K562 (cell line): ENCODE results near the gene NUDT22. TPM values are rescaled to one million over a fixed set of nuclear protein-coding genes. Genes with fewer than 3 reads are reported as not detected.

Source experiments
- LEF1 ChIP-seq: fragments of 450-650 bp; IDR thresholded peaks from 2 replicates; pipeline ENCODE4 v1.6.1; 2016; ENCODE audit warnings: mild to moderate bottlenecking
- MXI1 ChIP-seq: IDR thresholded peaks from 2 replicates; pipeline ENCODE4 v1.6.1; 2011; ENCODE audit warnings: low read depth, mild to moderate bottlenecking, improper control_type of control experiment, low read length
- NCOR1 ChIP-seq: fragments of 450-650 bp; IDR thresholded peaks from 2 replicates; pipeline ENCODE4 v1.6.1; 2016; ENCODE audit warnings: mild to moderate bottlenecking, moderate library complexity
- NFIX ChIP-seq: fragments of 250-450 bp; sonication (Bioruptor Pico); IDR thresholded peaks from 2 replicates; pipeline ENCODE4 v1.4.0; 2020; ENCODE audit warnings: low read depth, mild to moderate bottlenecking, moderate library complexity
- PML ChIP-seq: IDR thresholded peaks from 2 replicates; pipeline ENCODE4 v1.6.1; 2012; ENCODE audit warnings: low read length, inconsistent platforms
- POLR2G ChIP-seq: fragments of 200-400 bp; formaldehyde crosslinking; IDR thresholded peaks from 2 replicates; pipeline ENCODE4 v1.6.1; 2017; ENCODE audit warnings: low read depth, mild to moderate bottlenecking, antibody characterized with exemption, low read length, moderate library complexity
- TFAM ChIP-seq: fragments of 250-450 bp; sonication (Bioruptor Pico); conservative IDR thresholded peaks from 2 replicates; pipeline ENCODE4 v1.5.0; 2021; ENCODE audit warnings: mild to moderate bottlenecking, moderate library complexity
- ZSCAN29 ChIP-seq: fragments of 450-650 bp; IDR thresholded peaks from 2 replicates; pipeline ENCODE4 v1.6.1; 2017
- polyA plus RNA-seq, 8 experiments: library from polyadenylated mRNA; depleted of rRNA in 4 of 8; stranded (reverse) in 5 of 8; unstranded in 3 of 8; fragments of >200 nt; fragmentation: Nextera tagmentation in 2 of 8; fragmentation: Illumina TruSeq in 1 of 8; extraction: Ambion mirVana in 2 of 8; extraction: Trizol in 1 of 8; gene quantifications; 2 replicates each; pipeline versions ENCODE4 v1.2.1 to v1.2.3, GENCODE V29; 2011 to 2014; ENCODE audit warnings: inconsistent platforms in 1 of 8, missing spikeins in 1 of 8
- total RNA-seq, 7 experiments: library from RNA; depleted of rRNA in 6 of 7; stranded (reverse); fragments of >200 nt in 6 of 7; fragmentation: Illumina TruSeq in 2 of 7; extraction: Trizol in 2 of 7; gene quantifications; 2 replicates each; pipeline versions ENCODE4 v1.2.1 to v1.2.3, GENCODE V29; 2011 to 2021; ENCODE audit warnings: low replicate concordance in 1 of 7
- TF ChIP-seq, protein P1 (sequence below): fragments of 250-450 bp; sonication (Bioruptor Pico); IDR thresholded peaks from 2 replicates; pipeline ENCODE4 v1.9.0; 2021; ENCODE audit warnings: mild to moderate bottlenecking, inconsistent platforms
- TF ChIP-seq, protein P2 (sequence below): sonication (generic); formaldehyde crosslinking; IDR thresholded peaks from 2 replicates; pipeline ENCODE4 v1.8.0; 2023; ENCODE audit warnings: mild to moderate bottlenecking, missing genetic modification reagents

Gene NUDT22
- total and polyA plus RNA-seq, 9 of the 15 experiments (the other 6 are each of a cell fraction or from before 2014, with no cell fraction given), result 6.3 to 92.6 (median 37.4) TPM

DNA sequence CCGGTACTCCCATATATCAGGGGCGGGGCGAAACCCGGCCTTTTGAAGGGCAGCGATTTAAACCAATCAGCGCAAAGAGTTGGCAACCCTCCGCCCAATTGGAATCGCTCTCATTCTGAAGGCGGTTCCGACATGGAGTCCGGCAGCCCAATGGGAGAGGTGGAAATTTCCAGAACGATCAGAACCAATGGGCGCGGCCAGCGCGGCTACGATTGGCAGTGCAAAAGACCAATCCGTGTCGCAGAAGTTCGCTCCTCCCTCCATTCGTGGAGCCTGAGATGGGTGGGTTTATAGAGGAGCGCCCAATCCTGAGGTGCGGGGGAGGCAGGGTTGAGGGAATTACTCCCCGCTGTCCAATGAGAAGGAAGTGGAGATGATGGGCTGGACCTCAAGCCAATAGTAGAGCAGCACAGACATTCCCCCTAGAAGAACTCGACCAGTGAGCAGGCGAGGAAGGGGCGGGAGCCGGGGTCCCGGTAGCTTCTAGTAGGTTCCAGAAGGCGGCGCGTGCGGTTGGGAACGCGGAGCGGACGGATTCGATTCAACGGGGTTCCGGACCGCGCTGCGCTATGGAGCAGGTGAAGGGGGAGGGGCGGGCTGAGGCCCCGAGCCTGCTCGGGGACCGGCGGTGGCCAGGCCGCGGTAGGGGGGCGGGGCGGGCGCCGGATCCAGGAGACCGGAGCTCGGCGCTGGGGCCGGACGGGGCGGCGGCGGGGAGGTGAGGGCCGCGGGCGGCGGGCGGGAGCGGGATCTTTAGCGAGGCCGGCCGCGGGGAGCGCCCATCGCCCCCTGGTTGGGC lies 40.2 kb upstream of the NUDT22 start, which contains the start of gene STIP1 (continued):
- TF ChIP-seq LEF1, result peak; percentile 88
- no peak; the same call in 1 of the 2 replicates for TF ChIP-seq MXI1
- no peak for TF ChIP-seq NFIX (CRISPR knock-in tag)
- TF ChIP-seq PML, result no peak
- no peak for TF ChIP-seq NCOR1
- no peak for TF ChIP-seq TFAM (CRISPR knock-in tag)
- TF ChIP-seq, protein P1, sequence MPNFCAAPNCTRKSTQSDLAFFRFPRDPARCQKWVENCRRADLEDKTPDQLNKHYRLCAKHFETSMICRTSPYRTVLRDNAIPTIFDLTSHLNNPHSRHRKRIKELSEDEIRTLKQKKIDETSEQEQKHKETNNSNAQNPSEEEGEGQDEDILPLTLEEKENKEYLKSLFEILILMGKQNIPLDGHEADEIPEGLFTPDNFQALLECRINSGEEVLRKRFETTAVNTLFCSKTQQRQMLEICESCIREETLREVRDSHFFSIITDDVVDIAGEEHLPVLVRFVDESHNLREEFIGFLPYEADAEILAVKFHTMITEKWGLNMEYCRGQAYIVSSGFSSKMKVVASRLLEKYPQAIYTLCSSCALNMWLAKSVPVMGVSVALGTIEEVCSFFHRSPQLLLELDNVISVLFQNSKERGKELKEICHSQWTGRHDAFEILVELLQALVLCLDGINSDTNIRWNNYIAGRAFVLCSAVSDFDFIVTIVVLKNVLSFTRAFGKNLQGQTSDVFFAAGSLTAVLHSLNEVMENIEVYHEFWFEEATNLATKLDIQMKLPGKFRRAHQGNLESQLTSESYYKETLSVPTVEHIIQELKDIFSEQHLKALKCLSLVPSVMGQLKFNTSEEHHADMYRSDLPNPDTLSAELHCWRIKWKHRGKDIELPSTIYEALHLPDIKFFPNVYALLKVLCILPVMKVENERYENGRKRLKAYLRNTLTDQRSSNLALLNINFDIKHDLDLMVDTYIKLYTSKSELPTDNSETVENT (CRISPR knock-in tag), result peak; percentile 88
- TF ChIP-seq ZSCAN29, result peak; percentile 66; the same call in 1 of the 2 replicates
- TF ChIP-seq, protein P2, sequence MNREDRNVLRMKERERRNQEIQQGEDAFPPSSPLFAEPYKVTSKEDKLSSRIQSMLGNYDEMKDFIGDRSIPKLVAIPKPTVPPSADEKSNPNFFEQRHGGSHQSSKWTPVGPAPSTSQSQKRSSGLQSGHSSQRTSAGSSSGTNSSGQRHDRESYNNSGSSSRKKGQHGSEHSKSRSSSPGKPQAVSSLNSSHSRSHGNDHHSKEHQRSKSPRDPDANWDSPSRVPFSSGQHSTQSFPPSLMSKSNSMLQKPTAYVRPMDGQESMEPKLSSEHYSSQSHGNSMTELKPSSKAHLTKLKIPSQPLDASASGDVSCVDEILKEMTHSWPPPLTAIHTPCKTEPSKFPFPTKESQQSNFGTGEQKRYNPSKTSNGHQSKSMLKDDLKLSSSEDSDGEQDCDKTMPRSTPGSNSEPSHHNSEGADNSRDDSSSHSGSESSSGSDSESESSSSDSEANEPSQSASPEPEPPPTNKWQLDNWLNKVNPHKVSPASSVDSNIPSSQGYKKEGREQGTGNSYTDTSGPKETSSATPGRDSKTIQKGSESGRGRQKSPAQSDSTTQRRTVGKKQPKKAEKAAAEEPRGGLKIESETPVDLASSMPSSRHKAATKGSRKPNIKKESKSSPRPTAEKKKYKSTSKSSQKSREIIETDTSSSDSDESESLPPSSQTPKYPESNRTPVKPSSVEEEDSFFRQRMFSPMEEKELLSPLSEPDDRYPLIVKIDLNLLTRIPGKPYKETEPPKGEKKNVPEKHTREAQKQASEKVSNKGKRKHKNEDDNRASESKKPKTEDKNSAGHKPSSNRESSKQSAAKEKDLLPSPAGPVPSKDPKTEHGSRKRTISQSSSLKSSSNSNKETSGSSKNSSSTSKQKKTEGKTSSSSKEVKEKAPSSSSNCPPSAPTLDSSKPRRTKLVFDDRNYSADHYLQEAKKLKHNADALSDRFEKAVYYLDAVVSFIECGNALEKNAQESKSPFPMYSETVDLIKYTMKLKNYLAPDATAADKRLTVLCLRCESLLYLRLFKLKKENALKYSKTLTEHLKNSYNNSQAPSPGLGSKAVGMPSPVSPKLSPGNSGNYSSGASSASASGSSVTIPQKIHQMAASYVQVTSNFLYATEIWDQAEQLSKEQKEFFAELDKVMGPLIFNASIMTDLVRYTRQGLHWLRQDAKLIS (CRISPR knock-in tag), result peak; percentile 0; the same call in 1 of the 2 replicates
- peak; percentile 16 for TF ChIP-seq POLR2G
